ENCODE results near the gene TNNI2.
A peak's percentile ranks its signal among the peaks of the same experiment; 100 is the strongest.

The TNNI2 gene

GRCh38 chr11:1864831-1865665 is 26.3 kb downstream of the TNNI2 start:
- TF ChIP-seq REST (IDR thresholded peaks at IDR 0.05; ENCODE audit: insufficient read depth in 1 of 2, low read depth in 2 of 2, low read length in 2 of 2) (no peak), TAF1 (IDR thresholded peaks at IDR 0.05; ENCODE audit: borderline replicate concordance, insufficient read depth, low read length) (no peak), SIN3A (IDR thresholded peaks at IDR 0.05; ENCODE audit: borderline replicate concordance, insufficient read depth, low read length) (no peak), POLR2AphosphoS5 (IDR thresholded peaks at IDR 0.05; ENCODE audit: low read depth, low read length) (peak; percentile 18; the same call in 1 of the 2 replicates), FOXP2 (optimal IDR thresholded peaks at IDR 0.05; ENCODE audit: borderline replicate concordance, extremely low read depth, extremely low read length, insufficient read depth) (no peak)

GRCh38 chr11:1866226-1866625 is 27.4 kb downstream of the TNNI2 start:
- TF ChIP-seq FOXP2 (optimal IDR thresholded peaks at IDR 0.05; ENCODE audit: borderline replicate concordance, extremely low read depth, extremely low read length, insufficient read depth) (no peak), SIN3A (IDR thresholded peaks at IDR 0.05; ENCODE audit: borderline replicate concordance, insufficient read depth, low read length) (no peak), REST (IDR thresholded peaks at IDR 0.05; ENCODE audit: insufficient read depth in 1 of 2, low read depth in 2 of 2, low read length in 2 of 2) (no peak), POLR2AphosphoS5 (IDR thresholded peaks at IDR 0.05; ENCODE audit: low read depth, low read length) (no peak), TAF1 (IDR thresholded peaks at IDR 0.05; ENCODE audit: borderline replicate concordance, insufficient read depth, low read length) (no peak)

GRCh38 chr11:1866776-1867175 is 28.0 kb downstream of the TNNI2 start:
- TF ChIP-seq SIN3A (IDR thresholded peaks at IDR 0.05; ENCODE audit: borderline replicate concordance, insufficient read depth, low read length) (no peak), REST (IDR thresholded peaks at IDR 0.05; ENCODE audit: insufficient read depth in 1 of 2, low read depth in 2 of 2, low read length in 2 of 2) (no peak), TAF1 (IDR thresholded peaks at IDR 0.05; ENCODE audit: borderline replicate concordance, insufficient read depth, low read length) (no peak), FOXP2 (optimal IDR thresholded peaks at IDR 0.05; ENCODE audit: borderline replicate concordance, extremely low read depth, extremely low read length, insufficient read depth) (no peak), POLR2AphosphoS5 (IDR thresholded peaks at IDR 0.05; ENCODE audit: low read depth, low read length) (no peak)

GRCh38 chr11:1867381-1867780 is 28.6 kb downstream of the TNNI2 start:
- TF ChIP-seq TAF1 (IDR thresholded peaks at IDR 0.05; ENCODE audit: borderline replicate concordance, insufficient read depth, low read length) (no peak), SIN3A (IDR thresholded peaks at IDR 0.05; ENCODE audit: borderline replicate concordance, insufficient read depth, low read length) (no peak)

GRCh38 chr11:1868056-1868635 is 29.4 kb downstream of the TNNI2 start:
- TF ChIP-seq REST (IDR thresholded peaks at IDR 0.05; ENCODE audit: insufficient read depth in 1 of 2, low read depth in 2 of 2, low read length in 2 of 2) (no peak), POLR2AphosphoS5 (IDR thresholded peaks at IDR 0.05; ENCODE audit: low read depth, low read length) (no peak), FOXP2 (optimal IDR thresholded peaks at IDR 0.05; ENCODE audit: borderline replicate concordance, extremely low read depth, extremely low read length, insufficient read depth) (no peak), TAF1 (IDR thresholded peaks at IDR 0.05; ENCODE audit: borderline replicate concordance, insufficient read depth, low read length) (no peak), SIN3A (IDR thresholded peaks at IDR 0.05; ENCODE audit: borderline replicate concordance, insufficient read depth, low read length) (no peak)

All from PFSK-1 (cell line).